IPS-NIHi11 (cell line): ENCODE data around the gene ILKAP.

Experiments used
- DNase-seq: peaks from one replicate; pipeline ENCODE4 v3.0.0; 2012; ENCODE audit warnings: mixed read lengths, low spot score

The ILKAP gene

DNA sequence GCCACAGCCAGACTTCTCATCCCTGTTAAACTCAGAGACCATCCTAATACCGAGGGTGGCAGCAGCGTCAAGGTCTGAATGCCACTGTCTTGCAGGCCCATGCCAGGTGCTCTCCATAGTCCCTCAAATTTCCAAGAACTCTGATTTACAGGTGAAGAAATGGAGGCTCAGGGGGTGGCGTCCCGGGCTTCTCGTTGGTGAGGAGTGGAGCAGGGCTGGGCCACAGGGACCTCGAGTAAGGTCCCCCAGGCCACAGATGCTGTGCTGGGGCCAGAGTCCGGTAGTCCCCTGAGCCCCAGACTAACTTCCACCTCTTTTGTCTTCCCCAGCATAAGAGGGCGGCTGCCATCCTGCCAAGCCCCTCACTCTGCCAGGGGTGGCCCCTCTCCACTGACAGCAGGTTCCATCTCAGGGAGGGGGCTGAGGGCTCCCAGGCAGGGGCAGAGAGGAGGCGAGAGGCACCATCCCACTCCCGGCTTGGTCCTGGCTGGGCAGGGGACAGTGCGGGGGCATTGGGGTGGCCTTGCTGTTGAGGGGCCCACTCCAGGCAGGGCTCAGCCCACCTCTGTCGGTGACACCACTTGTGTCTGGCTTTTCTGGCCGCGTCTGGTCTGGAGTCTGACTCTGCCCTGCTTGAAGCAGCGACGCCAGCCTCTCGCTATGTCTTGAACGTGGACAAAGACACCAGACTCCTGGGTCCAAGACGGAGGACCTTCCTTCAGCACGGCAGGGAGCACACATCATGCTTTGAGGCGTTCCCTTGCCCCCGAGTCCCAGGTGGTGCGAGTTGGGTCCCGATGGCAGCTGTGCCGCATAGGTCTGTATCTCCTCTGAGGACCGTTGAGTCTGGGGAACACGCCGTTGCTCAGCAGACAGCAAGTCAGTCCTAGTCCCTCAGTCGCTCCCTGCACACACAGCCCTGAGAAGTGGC, 80.9 kb downstream of the ILKAP start:
- DNase-seq, result no peak

DNA sequence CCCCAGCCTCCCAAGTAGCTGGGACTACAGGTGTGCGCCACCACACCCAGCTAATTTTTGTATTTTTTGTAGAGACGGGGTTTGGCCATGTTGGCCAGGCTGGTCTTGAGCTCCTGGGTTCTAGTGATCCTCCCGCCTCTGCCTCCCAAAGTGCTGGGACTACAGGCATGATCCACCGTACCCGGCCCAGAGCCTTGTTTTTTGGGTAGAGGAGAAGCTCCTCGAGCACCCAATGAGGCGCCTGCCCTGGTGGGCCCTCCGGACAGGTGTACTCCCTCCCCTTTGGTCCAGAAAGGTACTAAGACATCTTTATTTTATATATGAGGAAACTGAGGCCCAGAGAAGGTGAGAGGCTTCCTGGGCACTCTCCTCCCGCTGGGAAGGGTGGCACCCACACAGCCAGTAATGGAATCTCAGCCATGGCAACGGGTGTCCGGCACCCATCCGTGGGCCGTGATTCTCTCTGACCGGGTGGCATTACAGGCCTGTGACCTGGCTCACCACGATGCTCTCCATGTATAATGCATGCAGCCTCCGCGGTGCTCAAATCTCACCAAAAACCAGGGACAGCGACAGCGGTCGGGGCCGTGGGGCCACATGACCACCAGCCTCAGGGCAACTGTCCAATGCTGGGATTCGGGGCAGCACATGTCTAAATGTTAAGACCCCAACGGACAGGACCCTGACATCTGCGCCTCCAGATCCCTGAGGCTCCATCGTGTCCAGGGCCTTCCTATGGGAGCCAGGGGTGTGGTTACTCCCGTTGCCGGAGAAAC, 81.8 kb downstream of the ILKAP start:
- DNase-seq, result no peak

DNA sequence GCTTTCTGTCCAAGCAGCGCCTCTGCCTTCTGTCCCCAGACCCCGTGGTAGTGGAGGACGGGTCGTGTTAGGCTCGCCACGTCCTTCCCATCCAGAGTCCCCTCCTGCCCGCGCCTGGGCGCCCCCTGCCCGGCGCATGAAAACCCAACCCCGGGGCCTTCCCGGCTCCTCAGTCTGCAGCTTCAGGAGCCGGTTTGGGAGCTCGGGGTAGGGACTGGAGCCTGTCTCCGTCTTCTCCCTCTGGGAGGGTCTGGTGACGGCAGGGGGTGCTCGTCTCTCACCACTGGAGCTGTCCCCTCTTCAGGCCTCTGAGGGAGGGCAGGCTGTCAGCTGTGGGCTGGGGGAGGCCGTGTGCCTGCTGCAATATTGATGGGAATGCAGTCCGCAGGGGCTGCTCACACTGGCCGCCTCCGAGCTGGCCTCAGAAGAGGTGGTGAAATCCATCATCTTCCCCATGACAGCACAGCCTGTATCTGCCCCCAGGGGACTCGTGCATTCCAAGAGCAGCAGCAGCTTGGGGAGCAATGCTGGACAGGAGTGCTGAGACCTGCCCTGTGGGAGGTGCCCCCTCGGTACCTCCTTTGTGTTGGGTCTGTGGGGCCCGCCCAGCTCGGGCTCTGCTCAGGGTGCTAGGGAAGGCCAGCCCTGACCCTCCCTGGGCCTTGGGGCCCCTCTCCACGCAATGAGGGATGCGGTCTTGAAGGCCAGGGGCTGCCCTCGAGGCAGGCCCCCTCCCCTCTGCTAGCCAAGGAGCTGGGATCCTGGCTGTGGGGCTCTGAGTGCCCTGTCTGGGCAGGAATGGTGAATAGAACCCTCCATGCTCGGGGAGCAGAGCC, 82.8 kb downstream of the ILKAP start:
- DNase-seq, result peak; percentile 85
